HG03135 (cell line): ENCODE measurements around the gene PPP1R13B.

Experiments used
- ATAC-seq: cut with Tn5 transposase; IDR thresholded peaks from one replicate; pipeline ENCODE4 v1.9.1; 2021; ENCODE audit warnings: mild to moderate bottlenecking, moderate library complexity; ENCODE audit not compliant: unreplicated experiment

PPP1R13B gene

GRCh38 chr14:103702497-103703432 is 144.6 kb downstream of the PPP1R13B start:
- ATAC-seq: no peak

- no peak for ATAC-seq
Observed at GRCh38 chr14:103702095-103702494, 145.3 kb downstream of the PPP1R13B start.

GRCh38 chr14:103700753-103701490 is 146.5 kb downstream of the PPP1R13B start:
- no peak for ATAC-seq

- ATAC-seq: no peak
Observed at GRCh38 chr14:103699901-103700752, 147.2 kb downstream of the PPP1R13B start.

- no peak for ATAC-seq
Observed at GRCh38 chr14:103699261-103699661, 148.1 kb downstream of the PPP1R13B start.

GRCh38 chr14:103698380-103699260 is 148.8 kb downstream of the PPP1R13B start:
- no peak for ATAC-seq

- no peak for ATAC-seq
Observed at GRCh38 chr14:103697603-103698379, 149.6 kb downstream of the PPP1R13B start.

GRCh38 chr14:103697206-103697602 is 150.2 kb downstream of the PPP1R13B start:
- no peak for ATAC-seq

- ATAC-seq: no peak
Observed at GRCh38 chr14:103696466-103697071, 150.8 kb downstream of the PPP1R13B start.

- no peak for ATAC-seq
Observed at GRCh38 chr14:103696070-103696402, 151.3 kb downstream of the PPP1R13B start.

GRCh38 chr14:103695296-103696069 is 151.9 kb downstream of the PPP1R13B start:
- no peak for ATAC-seq

GRCh38 chr14:103694572-103695026 is 152.8 kb downstream of the PPP1R13B start:
- ATAC-seq: no peak

GRCh38 chr14:103693515-103693914 is 153.9 kb downstream of the PPP1R13B start:
- no peak for ATAC-seq

- ATAC-seq: no peak
Observed at GRCh38 chr14:103692871-103693270, 154.5 kb downstream of the PPP1R13B start.

GRCh38 chr14:103692159-103692558 is 155.2 kb downstream of the PPP1R13B start:
- peak; percentile 4 for ATAC-seq

GRCh38 chr14:103691655-103692054 is 155.7 kb downstream of the PPP1R13B start:
- peak; percentile 61 for ATAC-seq

GRCh38 chr14:103690332-103690731 is 157.0 kb downstream of the PPP1R13B start:
- no peak for ATAC-seq
